Measurements from ENCODE around the gene NEUROD1. TPM values are rescaled to one million over a fixed set of nuclear protein-coding genes. Genes with fewer than 3 reads are reported as not detected.

The NEUROD1 gene
- total RNA-seq, 1 experiment from 2014 or later = not detected

DNA sequence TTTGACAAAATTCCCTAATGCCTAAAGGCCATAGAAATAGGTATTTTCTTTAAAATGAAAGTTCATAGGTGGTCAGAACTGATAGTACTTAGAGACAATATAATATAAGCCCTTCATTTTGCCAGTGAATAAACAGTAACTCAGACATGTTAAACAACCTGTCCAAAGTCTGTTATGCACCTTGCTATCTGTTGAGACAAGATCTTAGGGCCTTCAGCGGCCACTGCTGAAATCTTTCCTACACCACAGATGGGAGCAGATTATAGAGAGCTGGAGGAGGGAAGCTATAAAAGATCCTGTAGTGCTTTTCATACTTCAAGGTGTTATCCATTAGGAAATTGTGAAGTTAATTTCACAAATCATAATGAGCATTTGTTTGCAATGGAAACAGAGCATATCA is 37.2 kb downstream of the NEUROD1 start:
- H3K4me3 Mint-ChIP-seq (ENCODE audit: low read depth, unreplicated experiment) = no peak overlapping the region
- peaks cover 7% of the 10 kb centered on the region for H3K4me1 Mint-ChIP-seq (ENCODE audit: low read depth, unreplicated experiment)
- CTCF ChIA-PET = no interaction called here
- no peak for DNase-seq
- BruUV-seq (replicated peaks) = no TSS peak
- H3K27ac Mint-ChIP-seq (ENCODE audit: unreplicated experiment) = no peak overlapping the region
- H3K27me3 Mint-ChIP-seq (ENCODE audit: unreplicated experiment) = no peaks in the 10 kb centered on the region
- H3K9me3 Mint-ChIP-seq (ENCODE audit: low read depth, unreplicated experiment) = no peaks in the 10 kb centered on the region
- intact Hi-C loops (cut with micrococcal nuclease; ENCODE audit: unreplicated experiment) = no loop called here
- TF ChIP-seq, protein P1, sequence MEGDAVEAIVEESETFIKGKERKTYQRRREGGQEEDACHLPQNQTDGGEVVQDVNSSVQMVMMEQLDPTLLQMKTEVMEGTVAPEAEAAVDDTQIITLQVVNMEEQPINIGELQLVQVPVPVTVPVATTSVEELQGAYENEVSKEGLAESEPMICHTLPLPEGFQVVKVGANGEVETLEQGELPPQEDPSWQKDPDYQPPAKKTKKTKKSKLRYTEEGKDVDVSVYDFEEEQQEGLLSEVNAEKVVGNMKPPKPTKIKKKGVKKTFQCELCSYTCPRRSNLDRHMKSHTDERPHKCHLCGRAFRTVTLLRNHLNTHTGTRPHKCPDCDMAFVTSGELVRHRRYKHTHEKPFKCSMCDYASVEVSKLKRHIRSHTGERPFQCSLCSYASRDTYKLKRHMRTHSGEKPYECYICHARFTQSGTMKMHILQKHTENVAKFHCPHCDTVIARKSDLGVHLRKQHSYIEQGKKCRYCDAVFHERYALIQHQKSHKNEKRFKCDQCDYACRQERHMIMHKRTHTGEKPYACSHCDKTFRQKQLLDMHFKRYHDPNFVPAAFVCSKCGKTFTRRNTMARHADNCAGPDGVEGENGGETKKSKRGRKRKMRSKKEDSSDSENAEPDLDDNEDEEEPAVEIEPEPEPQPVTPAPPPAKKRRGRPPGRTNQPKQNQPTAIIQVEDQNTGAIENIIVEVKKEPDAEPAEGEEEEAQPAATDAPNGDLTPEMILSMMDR (IDR thresholded peaks at IDR 0.05; ENCODE audit: unreplicated experiment) = no peak
- no peaks in the 10 kb centered on the region for H3K36me3 Mint-ChIP-seq (ENCODE audit: insufficient read depth, unreplicated experiment)

DNA sequence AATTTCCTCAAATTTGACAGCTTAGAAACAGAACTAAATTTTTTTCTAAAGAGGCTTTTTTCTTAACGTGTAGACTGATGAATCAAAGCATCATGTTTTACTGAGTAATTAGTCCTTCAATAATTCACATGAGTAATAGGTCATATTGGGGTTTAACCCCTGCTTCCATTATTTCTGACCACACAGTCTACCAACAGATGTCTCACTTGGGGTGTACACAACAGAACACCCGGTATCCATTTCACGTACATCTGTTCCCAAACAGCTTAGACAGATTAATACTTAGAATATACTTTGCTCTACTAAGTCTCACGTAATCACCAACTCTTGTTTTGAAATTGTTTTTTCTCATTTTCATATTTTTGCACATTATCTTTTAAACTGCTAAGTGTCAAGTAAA is 38.2 kb downstream of the NEUROD1 start:
- DNase-seq = no peak
- intact Hi-C loops (cut with micrococcal nuclease; ENCODE audit: unreplicated experiment) = no loop called here
- H3K27me3 Mint-ChIP-seq (ENCODE audit: unreplicated experiment) = no peaks in the 10 kb centered on the region
- no peak overlapping the region for H3K4me3 Mint-ChIP-seq (ENCODE audit: low read depth, unreplicated experiment)
- H3K36me3 Mint-ChIP-seq (ENCODE audit: insufficient read depth, unreplicated experiment) = no peaks in the 10 kb centered on the region
- CTCF ChIA-PET = no interaction called here
- BruUV-seq (replicated peaks) = no TSS peak
- no peaks in the 10 kb centered on the region for H3K9me3 Mint-ChIP-seq (ENCODE audit: low read depth, unreplicated experiment)
- peaks cover 7% of the 10 kb centered on the region for H3K4me1 Mint-ChIP-seq (ENCODE audit: low read depth, unreplicated experiment)
- no peak overlapping the region for H3K27ac Mint-ChIP-seq (ENCODE audit: unreplicated experiment)
- TF ChIP-seq, protein P1 (IDR thresholded peaks at IDR 0.05; ENCODE audit: unreplicated experiment) = no peak

DNA sequence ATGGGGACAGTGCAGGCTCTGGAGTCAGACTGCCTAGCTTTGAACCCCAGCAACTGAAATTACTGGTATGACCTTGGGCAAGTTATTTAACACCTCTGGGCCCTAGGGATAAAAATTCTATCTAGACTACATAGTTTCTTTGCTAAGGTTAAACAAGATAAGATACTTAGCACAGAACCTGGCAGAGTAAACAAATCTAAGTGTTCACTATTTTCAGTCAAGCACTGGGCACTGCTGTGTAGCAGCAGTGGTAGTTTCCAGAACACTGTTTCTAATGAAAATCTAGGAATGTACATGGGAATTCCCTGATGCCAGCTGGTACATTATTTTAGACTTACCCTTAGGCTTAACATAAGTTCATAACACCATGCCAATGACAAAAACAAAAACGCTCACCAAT is 40.6 kb downstream of the NEUROD1 start:
- Mint-ChIP-seq H3K4me1 (ENCODE audit: low read depth, unreplicated experiment) (peaks cover 7% of the 10 kb centered on the region), H3K27ac (ENCODE audit: unreplicated experiment) (no peak overlapping the region), H3K36me3 (ENCODE audit: insufficient read depth, unreplicated experiment) (no peaks in the 10 kb centered on the region), H3K9me3 (ENCODE audit: low read depth, unreplicated experiment) (no peaks in the 10 kb centered on the region), H3K4me3 (ENCODE audit: low read depth, unreplicated experiment) (no peak overlapping the region), H3K27me3 (ENCODE audit: unreplicated experiment) (no peaks in the 10 kb centered on the region)
- no peak for DNase-seq
- BruUV-seq (replicated peaks) = no TSS peak
- TF ChIP-seq, protein P1 (IDR thresholded peaks at IDR 0.05; ENCODE audit: unreplicated experiment) = no peak
- CTCF ChIA-PET = no interaction called here
- intact Hi-C loops (cut with micrococcal nuclease; ENCODE audit: unreplicated experiment) = no loop called here

DNA sequence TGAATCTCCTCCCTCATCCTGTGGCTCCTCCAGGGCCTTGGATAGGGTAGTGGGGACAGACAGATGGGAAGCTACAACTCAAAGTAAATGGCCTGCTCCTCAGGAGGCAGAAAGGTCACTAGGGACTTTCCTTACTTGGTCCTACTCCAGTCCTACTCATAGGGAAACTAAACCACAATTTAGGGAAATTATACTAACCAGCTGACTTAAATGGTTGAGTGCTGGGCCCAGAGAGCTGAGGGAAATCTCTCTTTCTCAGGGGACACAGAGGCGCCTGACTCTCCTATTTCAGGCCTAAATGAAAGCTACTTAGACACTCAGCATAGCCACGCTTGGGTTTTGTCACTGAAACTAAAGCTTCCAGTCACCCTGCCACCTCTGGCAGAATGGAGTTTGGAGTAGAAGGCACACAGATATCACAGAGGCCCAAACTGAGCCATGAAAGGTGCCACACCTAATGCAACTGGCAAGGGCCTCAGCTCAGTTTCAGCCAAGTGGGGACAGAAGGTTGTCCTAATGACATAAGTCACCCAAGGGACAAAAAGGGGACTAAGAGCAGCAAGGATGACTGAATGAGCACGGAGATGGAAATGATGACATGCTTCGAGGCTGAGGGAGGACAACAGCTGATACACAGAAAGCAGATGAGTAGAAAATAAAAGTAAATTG is 47.5 kb downstream of the NEUROD1 start:
- H3K27ac Mint-ChIP-seq (ENCODE audit: unreplicated experiment) = no peak overlapping the region
- H3K4me3 Mint-ChIP-seq (ENCODE audit: low read depth, unreplicated experiment) = no peak overlapping the region
- TF ChIP-seq, protein P1 (IDR thresholded peaks at IDR 0.05; ENCODE audit: unreplicated experiment) = no peak
- no peaks in the 10 kb centered on the region for H3K9me3 Mint-ChIP-seq (ENCODE audit: low read depth, unreplicated experiment)
- intact Hi-C loops (cut with micrococcal nuclease; ENCODE audit: unreplicated experiment) = no loop called here
- H3K4me1 Mint-ChIP-seq (ENCODE audit: low read depth, unreplicated experiment) = no peaks in the 10 kb centered on the region
- no peaks in the 10 kb centered on the region for H3K27me3 Mint-ChIP-seq (ENCODE audit: unreplicated experiment)
- no TSS peak for BruUV-seq (replicated peaks)
- H3K36me3 Mint-ChIP-seq (ENCODE audit: insufficient read depth, unreplicated experiment) = no peaks in the 10 kb centered on the region
- CTCF ChIA-PET = no interaction called here
- no peak for DNase-seq

Data from Calu3 (cell line).